Measurements from ENCODE around the gene NOL3.

DNA sequence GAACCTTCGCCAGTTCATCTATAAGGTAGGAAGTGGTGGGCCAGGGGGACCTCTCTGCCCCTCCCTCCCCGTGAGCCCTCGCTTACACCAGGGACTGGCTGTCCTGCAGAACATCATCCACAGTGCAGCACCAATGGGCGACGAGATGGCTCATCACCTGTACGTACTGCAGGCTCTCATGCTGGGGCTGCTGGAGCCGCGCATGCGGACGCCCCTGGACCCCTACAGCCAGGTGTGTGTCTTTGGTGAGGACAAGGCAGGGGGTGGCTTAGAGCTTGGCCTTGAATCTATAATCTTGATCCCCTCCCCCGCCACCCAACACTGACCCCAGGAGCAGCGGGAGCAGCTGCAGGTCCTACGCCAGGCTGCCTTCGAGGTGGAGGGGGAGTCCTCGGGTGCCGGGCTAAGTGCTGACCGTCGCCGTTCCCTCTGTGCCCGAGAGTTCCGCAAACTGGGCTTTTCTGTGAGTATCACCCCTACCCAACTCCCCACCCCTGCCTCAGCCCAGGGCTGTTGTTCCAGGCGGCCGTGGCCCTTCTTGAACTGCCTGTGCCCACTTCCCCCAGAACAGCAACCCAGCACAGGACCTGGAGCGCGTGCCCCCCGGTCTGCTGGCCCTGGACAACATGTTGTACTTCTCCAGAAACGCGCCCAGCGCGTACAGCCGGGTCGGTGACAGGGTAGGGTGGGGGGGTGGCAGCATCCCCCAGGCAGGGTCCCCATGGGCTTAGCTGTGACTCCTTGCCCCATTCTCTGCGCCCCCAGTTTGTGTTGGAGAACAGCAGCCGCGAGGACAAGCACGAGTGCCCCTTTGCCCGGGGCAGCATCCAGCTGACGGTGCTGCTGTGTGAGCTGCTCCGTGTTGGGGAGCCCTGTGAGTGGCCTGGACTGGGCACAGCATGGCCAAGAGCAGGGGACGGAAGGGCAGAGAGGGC lies 31.3 kb downstream of the NOL3 start:
- TF ChIP-seq, protein P1, sequence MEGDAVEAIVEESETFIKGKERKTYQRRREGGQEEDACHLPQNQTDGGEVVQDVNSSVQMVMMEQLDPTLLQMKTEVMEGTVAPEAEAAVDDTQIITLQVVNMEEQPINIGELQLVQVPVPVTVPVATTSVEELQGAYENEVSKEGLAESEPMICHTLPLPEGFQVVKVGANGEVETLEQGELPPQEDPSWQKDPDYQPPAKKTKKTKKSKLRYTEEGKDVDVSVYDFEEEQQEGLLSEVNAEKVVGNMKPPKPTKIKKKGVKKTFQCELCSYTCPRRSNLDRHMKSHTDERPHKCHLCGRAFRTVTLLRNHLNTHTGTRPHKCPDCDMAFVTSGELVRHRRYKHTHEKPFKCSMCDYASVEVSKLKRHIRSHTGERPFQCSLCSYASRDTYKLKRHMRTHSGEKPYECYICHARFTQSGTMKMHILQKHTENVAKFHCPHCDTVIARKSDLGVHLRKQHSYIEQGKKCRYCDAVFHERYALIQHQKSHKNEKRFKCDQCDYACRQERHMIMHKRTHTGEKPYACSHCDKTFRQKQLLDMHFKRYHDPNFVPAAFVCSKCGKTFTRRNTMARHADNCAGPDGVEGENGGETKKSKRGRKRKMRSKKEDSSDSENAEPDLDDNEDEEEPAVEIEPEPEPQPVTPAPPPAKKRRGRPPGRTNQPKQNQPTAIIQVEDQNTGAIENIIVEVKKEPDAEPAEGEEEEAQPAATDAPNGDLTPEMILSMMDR (IDR thresholded peaks at IDR 0.05; ENCODE audit: insufficient read depth, low read length): no peak
- TF ChIP-seq SPI1 (IDR thresholded peaks at IDR 0.05; ENCODE audit: borderline replicate concordance, low read depth) (no peak), GABPA (IDR thresholded peaks at IDR 0.05; ENCODE audit: low read depth) (no peak)
- TF ChIP-seq, protein P2, sequence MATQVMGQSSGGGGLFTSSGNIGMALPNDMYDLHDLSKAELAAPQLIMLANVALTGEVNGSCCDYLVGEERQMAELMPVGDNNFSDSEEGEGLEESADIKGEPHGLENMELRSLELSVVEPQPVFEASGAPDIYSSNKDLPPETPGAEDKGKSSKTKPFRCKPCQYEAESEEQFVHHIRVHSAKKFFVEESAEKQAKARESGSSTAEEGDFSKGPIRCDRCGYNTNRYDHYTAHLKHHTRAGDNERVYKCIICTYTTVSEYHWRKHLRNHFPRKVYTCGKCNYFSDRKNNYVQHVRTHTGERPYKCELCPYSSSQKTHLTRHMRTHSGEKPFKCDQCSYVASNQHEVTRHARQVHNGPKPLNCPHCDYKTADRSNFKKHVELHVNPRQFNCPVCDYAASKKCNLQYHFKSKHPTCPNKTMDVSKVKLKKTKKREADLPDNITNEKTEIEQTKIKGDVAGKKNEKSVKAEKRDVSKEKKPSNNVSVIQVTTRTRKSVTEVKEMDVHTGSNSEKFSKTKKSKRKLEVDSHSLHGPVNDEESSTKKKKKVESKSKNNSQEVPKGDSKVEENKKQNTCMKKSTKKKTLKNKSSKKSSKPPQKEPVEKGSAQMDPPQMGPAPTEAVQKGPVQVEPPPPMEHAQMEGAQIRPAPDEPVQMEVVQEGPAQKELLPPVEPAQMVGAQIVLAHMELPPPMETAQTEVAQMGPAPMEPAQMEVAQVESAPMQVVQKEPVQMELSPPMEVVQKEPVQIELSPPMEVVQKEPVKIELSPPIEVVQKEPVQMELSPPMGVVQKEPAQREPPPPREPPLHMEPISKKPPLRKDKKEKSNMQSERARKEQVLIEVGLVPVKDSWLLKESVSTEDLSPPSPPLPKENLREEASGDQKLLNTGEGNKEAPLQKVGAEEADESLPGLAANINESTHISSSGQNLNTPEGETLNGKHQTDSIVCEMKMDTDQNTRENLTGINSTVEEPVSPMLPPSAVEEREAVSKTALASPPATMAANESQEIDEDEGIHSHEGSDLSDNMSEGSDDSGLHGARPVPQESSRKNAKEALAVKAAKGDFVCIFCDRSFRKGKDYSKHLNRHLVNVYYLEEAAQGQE (IDR thresholded peaks at IDR 0.05; ENCODE audit: insufficient replicate concordance, low read depth): no peak
